ENCODE data around the gene RAG2.

DNA sequence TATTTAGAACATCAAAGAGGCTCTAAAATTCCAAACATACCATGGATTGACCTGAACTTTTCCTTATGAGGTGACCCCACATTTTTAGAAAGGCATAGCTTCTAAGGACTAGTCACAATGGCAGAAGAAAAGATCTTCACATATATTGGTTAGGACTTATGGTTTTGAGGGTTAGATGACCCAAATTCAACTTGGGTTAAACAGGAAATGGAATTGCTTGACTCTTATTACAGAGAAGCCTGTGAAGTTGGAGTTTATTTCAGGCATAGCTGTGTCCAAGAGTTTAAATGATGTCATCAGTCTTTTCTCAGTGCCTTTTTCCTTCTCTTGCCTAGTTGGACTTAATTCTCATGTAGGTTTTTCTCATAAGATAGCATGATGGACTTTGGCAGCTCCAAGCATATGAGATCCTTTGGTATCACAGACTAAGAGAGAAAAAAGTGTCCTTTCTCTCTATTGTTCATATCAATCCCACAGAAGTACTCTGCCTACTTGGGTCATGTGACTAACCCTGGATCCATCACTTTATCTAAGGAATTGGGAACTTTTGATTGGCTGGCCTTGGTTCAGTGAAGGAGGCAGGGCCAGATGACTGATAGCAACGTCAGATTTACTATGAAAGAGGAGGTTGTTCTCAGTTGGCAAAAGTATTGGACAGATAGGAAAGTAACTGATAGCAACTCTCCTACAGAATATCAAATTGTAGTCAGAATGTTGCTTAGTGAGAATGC is 47.5 kb downstream of the RAG2 start:
- TF ChIP-seq, protein P1, sequence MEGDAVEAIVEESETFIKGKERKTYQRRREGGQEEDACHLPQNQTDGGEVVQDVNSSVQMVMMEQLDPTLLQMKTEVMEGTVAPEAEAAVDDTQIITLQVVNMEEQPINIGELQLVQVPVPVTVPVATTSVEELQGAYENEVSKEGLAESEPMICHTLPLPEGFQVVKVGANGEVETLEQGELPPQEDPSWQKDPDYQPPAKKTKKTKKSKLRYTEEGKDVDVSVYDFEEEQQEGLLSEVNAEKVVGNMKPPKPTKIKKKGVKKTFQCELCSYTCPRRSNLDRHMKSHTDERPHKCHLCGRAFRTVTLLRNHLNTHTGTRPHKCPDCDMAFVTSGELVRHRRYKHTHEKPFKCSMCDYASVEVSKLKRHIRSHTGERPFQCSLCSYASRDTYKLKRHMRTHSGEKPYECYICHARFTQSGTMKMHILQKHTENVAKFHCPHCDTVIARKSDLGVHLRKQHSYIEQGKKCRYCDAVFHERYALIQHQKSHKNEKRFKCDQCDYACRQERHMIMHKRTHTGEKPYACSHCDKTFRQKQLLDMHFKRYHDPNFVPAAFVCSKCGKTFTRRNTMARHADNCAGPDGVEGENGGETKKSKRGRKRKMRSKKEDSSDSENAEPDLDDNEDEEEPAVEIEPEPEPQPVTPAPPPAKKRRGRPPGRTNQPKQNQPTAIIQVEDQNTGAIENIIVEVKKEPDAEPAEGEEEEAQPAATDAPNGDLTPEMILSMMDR (conservative IDR thresholded peaks at IDR 0.05 in 1 of 2, IDR thresholded peaks at IDR 0.05 in 1 of 2; ENCODE audit: extremely low read depth in 1 of 2, insufficient read depth in 1 of 2, low read depth in 1 of 2, low read length in 2 of 2) = no peak
- no peak for TF ChIP-seq EZH2 (IDR thresholded peaks at IDR 0.05; ENCODE audit: borderline replicate concordance, low read length)

Data from mammary epithelial cell (primary cell).